Measurements from ENCODE around the gene YIPF7.

YIPF7 gene

DNA sequence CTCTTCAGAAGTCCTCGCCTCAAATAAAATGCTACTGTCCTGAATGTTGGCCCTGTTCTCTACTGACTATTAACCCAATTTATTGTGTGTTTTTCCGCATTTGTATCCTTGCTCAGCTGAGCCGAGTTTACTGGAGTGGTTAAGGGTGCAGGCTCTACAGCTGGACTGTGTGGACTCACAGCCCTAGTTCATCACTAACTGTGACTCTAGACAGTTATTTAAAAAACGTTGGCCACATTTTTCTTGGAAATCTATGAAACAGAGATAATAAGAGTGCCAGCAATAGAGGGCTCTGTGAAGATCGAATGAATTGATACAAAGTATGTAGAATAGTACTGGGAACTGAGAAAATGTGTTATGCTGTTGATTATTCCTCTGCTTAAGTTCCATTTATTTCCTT lies 23.9 kb upstream of the YIPF7 start:
- no peak for DNase-seq (ENCODE audit: low read depth)
- TF ChIP-seq, protein P1, sequence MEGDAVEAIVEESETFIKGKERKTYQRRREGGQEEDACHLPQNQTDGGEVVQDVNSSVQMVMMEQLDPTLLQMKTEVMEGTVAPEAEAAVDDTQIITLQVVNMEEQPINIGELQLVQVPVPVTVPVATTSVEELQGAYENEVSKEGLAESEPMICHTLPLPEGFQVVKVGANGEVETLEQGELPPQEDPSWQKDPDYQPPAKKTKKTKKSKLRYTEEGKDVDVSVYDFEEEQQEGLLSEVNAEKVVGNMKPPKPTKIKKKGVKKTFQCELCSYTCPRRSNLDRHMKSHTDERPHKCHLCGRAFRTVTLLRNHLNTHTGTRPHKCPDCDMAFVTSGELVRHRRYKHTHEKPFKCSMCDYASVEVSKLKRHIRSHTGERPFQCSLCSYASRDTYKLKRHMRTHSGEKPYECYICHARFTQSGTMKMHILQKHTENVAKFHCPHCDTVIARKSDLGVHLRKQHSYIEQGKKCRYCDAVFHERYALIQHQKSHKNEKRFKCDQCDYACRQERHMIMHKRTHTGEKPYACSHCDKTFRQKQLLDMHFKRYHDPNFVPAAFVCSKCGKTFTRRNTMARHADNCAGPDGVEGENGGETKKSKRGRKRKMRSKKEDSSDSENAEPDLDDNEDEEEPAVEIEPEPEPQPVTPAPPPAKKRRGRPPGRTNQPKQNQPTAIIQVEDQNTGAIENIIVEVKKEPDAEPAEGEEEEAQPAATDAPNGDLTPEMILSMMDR (IDR thresholded peaks at IDR 0.05; ENCODE audit: control insufficient read depth, insufficient read depth, low read depth, low read length, missing control alignments): no peak
- no peak overlapping the region for H3K4me3 ChIP-seq (ENCODE audit: control insufficient read depth, low read depth, low read length)

DNA sequence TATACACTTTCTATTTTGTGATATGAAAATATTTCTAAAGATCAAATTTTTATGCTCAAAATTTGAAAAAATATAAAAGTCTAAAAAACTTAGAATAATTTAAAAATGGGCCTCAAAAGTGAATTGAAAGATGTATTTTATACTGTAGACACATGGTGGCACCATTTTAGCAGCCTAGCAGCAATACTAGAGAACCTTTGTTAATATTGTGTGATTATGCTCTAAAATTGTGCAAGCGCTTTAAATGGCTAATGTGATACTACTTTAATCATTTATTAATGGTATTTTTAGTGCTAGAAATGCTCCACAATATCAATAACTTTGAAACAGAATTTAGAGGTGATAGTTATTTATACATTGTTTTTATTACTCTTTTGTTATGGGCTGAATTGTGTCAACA lies 23.0 kb upstream of the YIPF7 start:
- TF ChIP-seq, protein P1 (IDR thresholded peaks at IDR 0.05; ENCODE audit: control insufficient read depth, insufficient read depth, low read depth, low read length, missing control alignments): no peak
- no peak for DNase-seq (ENCODE audit: low read depth)
- no peak overlapping the region for H3K4me3 ChIP-seq (ENCODE audit: control insufficient read depth, low read depth, low read length)

DNA sequence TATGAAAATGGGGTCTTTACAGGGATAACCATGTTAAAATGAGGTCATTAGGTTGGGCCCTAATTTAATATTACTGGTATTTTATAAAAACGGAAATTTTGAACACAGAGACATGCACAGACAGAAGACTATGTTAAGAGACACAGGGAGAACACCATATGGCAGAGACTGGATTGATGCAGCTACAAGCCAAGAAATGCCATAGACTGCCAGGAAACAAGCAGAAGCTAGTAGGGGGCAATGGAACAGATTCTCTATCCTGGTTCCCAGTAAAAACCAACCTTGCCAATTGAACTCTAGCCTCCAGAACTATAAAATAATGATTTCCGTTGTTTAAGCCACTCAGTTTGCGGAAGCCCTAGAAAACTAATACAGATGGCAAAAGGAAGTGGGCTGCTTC lies 20.2 kb upstream of the YIPF7 start:
- TF ChIP-seq, protein P1 (IDR thresholded peaks at IDR 0.05; ENCODE audit: control insufficient read depth, insufficient read depth, low read depth, low read length, missing control alignments): no peak
- no peak overlapping the region for H3K4me3 ChIP-seq (ENCODE audit: control insufficient read depth, low read depth, low read length)

DNA sequence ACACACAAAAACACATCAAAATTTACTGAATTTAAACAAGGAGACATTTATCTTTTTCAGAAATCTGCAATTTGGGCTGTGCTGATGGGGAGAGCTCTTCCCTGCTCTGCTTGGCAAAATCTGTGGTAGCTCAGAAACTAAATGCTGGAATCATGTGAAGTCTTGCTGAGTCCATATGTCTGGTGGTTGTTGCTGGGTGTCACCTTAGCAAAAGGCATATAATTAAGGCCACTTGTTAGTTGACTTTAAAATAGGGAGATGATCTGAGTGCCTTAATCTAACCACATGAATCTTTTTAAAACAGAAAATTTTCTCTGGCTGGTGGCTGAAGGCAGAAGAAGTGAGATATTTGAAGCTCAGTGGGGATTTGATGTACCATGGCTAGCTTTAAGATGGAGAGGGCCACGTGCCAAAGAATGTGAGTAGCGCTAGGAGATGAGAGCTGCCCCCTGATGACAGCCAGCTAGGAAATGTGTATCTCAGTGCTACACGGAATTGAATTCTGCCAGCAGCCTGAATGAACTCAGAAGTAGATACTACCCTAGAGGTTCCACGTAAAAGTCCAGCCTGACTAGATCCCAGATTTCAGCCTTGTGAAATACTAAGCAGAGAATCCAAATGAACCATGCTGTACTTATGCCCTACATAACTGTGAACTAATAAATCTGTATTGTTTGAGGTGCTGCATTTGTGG lies 19.2 kb upstream of the YIPF7 start:
- no peak for DNase-seq (ENCODE audit: low read depth)
- TF ChIP-seq, protein P1 (IDR thresholded peaks at IDR 0.05; ENCODE audit: control insufficient read depth, insufficient read depth, low read depth, low read length, missing control alignments): no peak
- no peak overlapping the region for H3K4me3 ChIP-seq (ENCODE audit: control insufficient read depth, low read depth, low read length)

More for the DNA sequence above, 20.2 kb upstream of the YIPF7 start:
- no peak for DNase-seq (ENCODE audit: low read depth)

DNA sequence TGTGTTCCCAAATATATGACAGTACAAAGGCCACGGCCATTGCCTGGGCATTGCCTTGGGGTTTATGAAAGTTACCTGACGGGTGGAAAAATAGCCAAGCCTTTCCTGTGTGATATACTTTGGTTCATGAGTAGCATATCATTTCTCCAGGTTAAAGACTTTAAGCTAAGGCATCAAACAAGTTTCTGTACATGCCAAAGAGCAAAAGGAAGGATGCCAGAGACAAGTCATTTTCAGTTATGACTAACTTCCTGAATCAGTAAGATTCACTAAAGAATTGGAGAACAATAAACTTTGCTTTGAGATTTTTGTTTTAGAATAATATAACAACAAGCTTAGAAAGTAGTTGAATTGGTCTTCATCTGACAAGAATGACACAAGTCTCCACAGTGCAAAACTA lies 17.1 kb upstream of the YIPF7 start:
- no peak overlapping the region for H3K4me3 ChIP-seq (ENCODE audit: control insufficient read depth, low read depth, low read length)
- TF ChIP-seq, protein P1 (IDR thresholded peaks at IDR 0.05; ENCODE audit: control insufficient read depth, insufficient read depth, low read depth, low read length, missing control alignments): no peak
- no peak for DNase-seq (ENCODE audit: low read depth)

DNA sequence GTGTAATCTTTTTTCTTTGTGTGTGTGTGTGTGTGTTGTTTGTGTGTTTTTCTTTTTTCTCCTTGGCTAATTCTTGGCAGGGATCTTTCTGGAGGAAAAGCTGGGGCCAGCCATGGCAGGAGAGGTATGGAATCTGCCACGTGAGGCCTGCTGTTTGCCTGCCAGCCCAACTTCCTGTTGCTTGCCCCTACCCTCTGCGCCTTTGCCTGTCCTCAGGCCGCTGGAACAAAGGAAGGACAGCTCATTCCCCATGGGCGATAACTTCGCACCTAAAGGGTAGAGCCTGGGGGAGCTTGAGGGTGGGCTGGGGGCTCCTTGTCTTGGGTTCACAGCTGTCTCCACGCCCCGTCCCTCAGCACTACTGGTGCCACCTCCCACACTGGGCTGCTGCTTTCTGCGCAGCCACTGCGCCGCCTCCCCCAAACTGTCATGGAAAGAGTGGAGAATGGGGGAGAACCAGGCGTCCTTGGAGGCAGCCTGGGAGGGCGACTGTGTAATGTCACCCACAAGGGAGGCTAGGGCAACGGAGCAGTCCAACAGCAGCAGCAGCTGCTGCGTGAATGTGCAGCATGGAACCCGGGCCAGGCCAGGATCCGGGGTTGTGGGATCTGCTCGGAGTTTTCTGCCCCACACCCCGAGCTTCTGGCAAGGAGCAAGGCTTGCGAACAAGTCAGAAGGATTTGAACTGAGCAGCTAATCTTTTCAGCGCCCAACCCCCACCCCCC lies 12.3 kb upstream of the YIPF7 start:
- no peak overlapping the region for H3K4me3 ChIP-seq (ENCODE audit: control insufficient read depth, low read depth, low read length)
- DNase-seq (ENCODE audit: low read depth): no peak
- TF ChIP-seq, protein P1 (IDR thresholded peaks at IDR 0.05; ENCODE audit: control insufficient read depth, insufficient read depth, low read depth, low read length, missing control alignments): no peak

Data from AG09309 (cell line).